Neuron (in vitro differentiated cells): Measurements from ENCODE around the gene LITAF.

Experiments
- H2AFZ ChIP-seq: one replicate; pipeline ENCODE4 v1.6.1; 2013; ENCODE audit warnings: low read depth, mild to moderate bottlenecking, inconsistent platforms, low read length, moderate library complexity
- H3K27me3 ChIP-seq: one replicate; pipeline ENCODE4 v1.6.1; 2013; ENCODE audit warnings: low read length; ENCODE audit not compliant: insufficient read depth
- H3K36me3 ChIP-seq: one replicate; pipeline ENCODE4 v1.6.1; 2013; ENCODE audit warnings: low read length; ENCODE audit not compliant: insufficient read depth
- H3K4me1 ChIP-seq: one replicate; pipeline ENCODE4 v1.6.1; 2013; ENCODE audit warnings: low read length; ENCODE audit not compliant: insufficient read depth
- H3K4me3 ChIP-seq: 2 replicates; pipeline ENCODE4 v1.5.1; 2013; ENCODE audit warnings: mild to moderate bottlenecking, low read length, moderate library complexity
- H3K9me3 ChIP-seq: one replicate; pipeline ENCODE4 v1.6.1; 2013; ENCODE audit warnings: low read length

LITAF gene

DNA sequence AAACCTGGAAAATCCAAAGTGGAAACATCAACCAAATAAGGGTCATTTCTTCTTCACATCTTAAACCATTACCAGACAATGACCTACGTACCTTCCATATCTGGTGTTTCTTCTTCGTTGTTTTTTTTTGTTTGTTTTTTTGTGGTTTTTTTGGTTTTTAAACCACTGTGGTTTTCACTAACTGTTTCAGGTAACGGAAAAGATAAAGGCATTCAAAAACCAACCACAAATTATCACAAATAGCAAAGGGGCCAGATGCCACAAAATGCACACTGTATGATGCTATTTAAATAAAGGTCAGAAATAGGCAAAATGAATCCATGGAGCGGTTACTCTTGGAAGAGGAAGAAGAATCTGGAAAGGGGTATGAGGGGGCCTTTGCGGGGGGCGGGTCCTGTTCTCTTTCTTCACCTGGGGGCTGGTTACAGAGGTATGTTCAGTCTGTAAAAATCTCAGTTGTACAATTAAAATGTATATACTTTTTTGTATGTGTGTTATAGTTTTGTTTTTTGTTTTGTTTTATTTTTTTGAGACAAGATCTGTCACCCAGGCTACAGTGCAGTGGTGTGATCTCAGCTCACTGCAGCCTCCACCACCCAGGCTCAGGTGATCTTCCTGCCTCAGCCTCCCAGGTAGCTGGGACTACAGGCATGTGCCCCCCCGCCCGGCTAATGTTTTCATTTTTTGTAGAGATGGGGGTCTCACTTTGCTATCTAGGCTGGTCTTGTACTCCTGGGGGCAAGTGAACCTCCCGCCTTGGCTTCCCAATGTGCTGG is 29.6 kb downstream of the LITAF start:
- Histone ChIP-seq H3K9me3 (peaks cover 8% of the 10 kb centered on the region), H3K27me3 (no peaks in the 10 kb centered on the region), H3K36me3 (peaks cover 11% of the 10 kb centered on the region), H3K4me3 (no peak overlapping the region), H2AFZ (no peak overlapping the region), H3K4me1 (peaks cover 5% of the 10 kb centered on the region)

GRCh38 chr16:11556214-11556819 is 30.4 kb downstream of the LITAF start:
- H3K9me3 ChIP-seq, result peaks cover 8% of the 10 kb centered on the region
- no peak overlapping the region for H2AFZ ChIP-seq
- peaks cover 12% of the 10 kb centered on the region for H3K36me3 ChIP-seq
- H3K4me3 ChIP-seq, result no peak overlapping the region
- H3K27me3 ChIP-seq, result no peaks in the 10 kb centered on the region
- H3K4me1 ChIP-seq, result peaks cover 5% of the 10 kb centered on the region

- peaks cover 20% of the 10 kb centered on the region for H3K36me3 ChIP-seq
- no peak overlapping the region for H2AFZ ChIP-seq
- H3K27me3 ChIP-seq, result no peaks in the 10 kb centered on the region
- H3K9me3 ChIP-seq, result peaks cover 14% of the 10 kb centered on the region
- H3K4me1 ChIP-seq, result no peaks in the 10 kb centered on the region
- no peak overlapping the region for H3K4me3 ChIP-seq
Observed at GRCh38 chr16:11554053-11554452, 32.7 kb downstream of the LITAF start.

DNA sequence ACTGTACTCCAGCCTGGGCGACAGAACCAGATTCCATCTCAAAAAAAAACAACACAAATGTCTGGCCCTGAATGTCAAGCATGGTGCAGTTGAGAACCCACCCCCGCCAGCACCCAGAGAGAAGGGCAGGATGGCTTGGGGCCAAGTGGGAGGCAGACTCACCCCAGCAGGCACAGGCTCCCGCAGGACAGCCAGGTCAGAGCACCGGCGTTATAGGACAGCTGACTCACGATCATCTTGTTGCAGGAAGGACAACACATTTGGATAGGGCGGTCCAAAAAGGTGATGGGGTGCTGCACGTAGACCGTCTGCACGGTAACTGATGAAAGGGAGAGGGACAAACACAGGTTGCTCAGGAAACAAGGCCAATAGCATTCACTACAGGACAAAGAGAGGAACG is 33.3 kb downstream of the LITAF start:
- Histone ChIP-seq H2AFZ (no peak overlapping the region), H3K27me3 (no peaks in the 10 kb centered on the region), H3K4me3 (no peak overlapping the region), H3K36me3 (peaks cover 20% of the 10 kb centered on the region), H3K9me3 (peaks cover 15% of the 10 kb centered on the region), H3K4me1 (no peaks in the 10 kb centered on the region)

DNA sequence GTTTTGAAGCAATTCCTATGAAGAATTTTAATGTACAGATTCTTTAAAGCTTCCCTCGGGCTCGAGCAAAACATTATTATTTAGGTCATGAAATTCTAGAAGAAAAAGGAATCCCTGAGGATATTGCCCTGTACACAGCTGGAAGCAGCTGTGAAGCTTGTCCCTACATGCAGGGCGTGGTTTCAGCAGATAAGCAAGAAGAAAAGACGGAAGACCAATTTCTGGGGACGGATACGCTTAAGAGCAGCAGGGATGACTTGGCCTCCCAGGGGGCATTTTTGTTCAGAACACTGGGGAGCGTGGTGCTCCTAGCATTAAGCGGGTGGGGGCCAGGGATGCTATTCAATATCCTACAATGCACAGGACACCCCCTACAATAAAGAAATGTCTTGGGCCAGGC is 34.3 kb downstream of the LITAF start:
- Histone ChIP-seq H3K4me1 (peaks cover 8% of the 10 kb centered on the region), H3K9me3 (peaks cover 15% of the 10 kb centered on the region), H3K27me3 (no peaks in the 10 kb centered on the region), H3K4me3 (no peak overlapping the region), H2AFZ (no peak overlapping the region), H3K36me3 (peaks cover 20% of the 10 kb centered on the region)

- Histone ChIP-seq H3K4me1 (peaks cover 14% of the 10 kb centered on the region), H3K27me3 (no peaks in the 10 kb centered on the region), H2AFZ (no peak overlapping the region), H3K4me3 (no peak overlapping the region), H3K9me3 (peaks cover 15% of the 10 kb centered on the region), H3K36me3 (peaks cover 20% of the 10 kb centered on the region)
Observed at GRCh38 chr16:11551842-11552241, 34.9 kb downstream of the LITAF start.

DNA sequence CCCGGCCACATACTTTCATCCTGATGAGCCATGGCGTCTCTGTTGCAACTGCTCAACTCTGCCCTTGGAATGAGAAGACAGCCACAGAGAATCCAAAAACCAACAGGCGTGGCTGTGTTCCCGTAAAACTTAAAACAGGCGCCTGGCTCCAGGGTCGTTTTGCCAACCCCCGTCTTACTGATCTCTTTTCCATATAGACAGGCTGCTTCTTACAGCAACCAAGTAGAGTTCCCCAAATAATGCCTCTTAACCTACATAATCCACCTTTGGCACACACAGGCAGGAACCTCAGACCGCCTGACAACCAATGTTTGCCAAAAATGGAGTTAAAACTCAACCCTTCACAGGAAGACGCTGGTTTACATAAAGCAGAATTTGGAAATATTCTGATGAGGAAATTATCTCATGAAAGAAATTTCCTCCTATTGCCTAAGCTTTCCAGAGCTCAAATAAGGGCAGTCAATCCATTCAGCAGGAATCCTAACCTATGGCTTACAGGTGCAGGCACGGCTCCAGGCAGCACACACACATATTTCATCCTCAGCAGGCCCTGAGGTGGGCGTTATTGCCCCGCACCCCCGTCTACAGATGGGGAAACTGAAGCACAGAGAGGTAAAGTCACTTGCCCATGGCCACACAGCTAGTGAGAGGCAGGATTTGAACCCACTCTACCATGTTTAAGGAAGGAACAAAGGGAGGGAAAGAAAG is 35.8 kb downstream of the LITAF start:
- no peak overlapping the region for H3K4me3 ChIP-seq
- peaks cover 14% of the 10 kb centered on the region for H3K36me3 ChIP-seq
- peaks cover 9% of the 10 kb centered on the region for H3K9me3 ChIP-seq
- peaks cover 17% of the 10 kb centered on the region for H3K4me1 ChIP-seq
- H2AFZ ChIP-seq, result no peak overlapping the region
- H3K27me3 ChIP-seq, result no peaks in the 10 kb centered on the region

- Histone ChIP-seq H3K36me3 (peaks cover 9% of the 10 kb centered on the region), H3K4me3 (no peak overlapping the region), H2AFZ (no peak overlapping the region), H3K27me3 (no peaks in the 10 kb centered on the region), H3K9me3 (peaks cover 7% of the 10 kb centered on the region), H3K4me1 (peaks cover 26% of the 10 kb centered on the region)
Observed at GRCh38 chr16:11547118-11547916, 39.4 kb downstream of the LITAF start.

GRCh38 chr16:11546608-11547061 is 40.1 kb downstream of the LITAF start:
- Histone ChIP-seq H3K4me1 (peaks cover 26% of the 10 kb centered on the region), H3K4me3 (no peak overlapping the region)

GRCh38 chr16:11543661-11544393 is 42.9 kb downstream of the LITAF start:
- peaks cover 26% of the 10 kb centered on the region for H3K4me1 ChIP-seq
- H3K27me3 ChIP-seq, result no peaks in the 10 kb centered on the region
- H2AFZ ChIP-seq, result no peak overlapping the region
- H3K36me3 ChIP-seq, result no peaks in the 10 kb centered on the region
- H3K9me3 ChIP-seq, result no peaks in the 10 kb centered on the region
- no peak overlapping the region for H3K4me3 ChIP-seq

More at GRCh38 chr16:11546608-11547061, 40.1 kb downstream of the LITAF start:
- H2AFZ ChIP-seq, result no peak overlapping the region
- H3K36me3 ChIP-seq, result peaks cover 9% of the 10 kb centered on the region
- H3K9me3 ChIP-seq, result peaks cover 7% of the 10 kb centered on the region
- H3K27me3 ChIP-seq, result no peaks in the 10 kb centered on the region

DNA sequence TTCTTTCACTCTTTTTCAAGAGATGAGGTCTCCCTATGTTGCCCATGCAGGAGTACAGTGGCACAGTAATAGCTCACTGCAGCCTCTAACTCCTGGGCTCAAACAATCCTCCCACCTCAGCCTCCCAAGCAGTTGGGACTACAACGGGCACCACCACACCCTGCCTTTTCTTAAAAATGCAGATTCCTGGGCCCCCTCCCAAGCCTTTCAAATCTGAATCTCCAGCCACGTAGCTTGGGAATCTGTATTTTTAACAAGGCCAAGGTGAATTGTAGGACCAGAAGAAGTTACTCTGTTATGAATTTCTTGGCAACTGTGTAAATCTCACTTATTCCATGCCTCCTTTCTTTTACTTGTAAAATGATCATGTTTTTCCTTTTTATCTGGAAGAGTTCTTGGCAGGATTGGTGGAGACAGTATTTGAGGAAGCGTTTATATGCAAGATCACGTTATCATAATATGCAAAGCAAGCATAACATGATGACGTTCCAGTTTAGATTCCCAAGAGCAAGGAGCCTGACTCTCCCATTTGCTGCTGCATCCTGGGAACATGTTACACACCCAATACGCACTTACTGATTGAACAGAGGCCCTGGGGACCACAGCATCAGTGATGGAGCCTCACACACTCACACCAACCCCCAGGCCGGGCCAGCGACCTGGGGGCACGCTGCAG is 44.5 kb downstream of the LITAF start:
- H3K27me3 ChIP-seq, result no peaks in the 10 kb centered on the region
- H2AFZ ChIP-seq, result no peak overlapping the region
- H3K36me3 ChIP-seq, result no peaks in the 10 kb centered on the region
- H3K4me1 ChIP-seq, result peaks cover 16% of the 10 kb centered on the region
- no peaks in the 10 kb centered on the region for H3K9me3 ChIP-seq
- no peak overlapping the region for H3K4me3 ChIP-seq

DNA sequence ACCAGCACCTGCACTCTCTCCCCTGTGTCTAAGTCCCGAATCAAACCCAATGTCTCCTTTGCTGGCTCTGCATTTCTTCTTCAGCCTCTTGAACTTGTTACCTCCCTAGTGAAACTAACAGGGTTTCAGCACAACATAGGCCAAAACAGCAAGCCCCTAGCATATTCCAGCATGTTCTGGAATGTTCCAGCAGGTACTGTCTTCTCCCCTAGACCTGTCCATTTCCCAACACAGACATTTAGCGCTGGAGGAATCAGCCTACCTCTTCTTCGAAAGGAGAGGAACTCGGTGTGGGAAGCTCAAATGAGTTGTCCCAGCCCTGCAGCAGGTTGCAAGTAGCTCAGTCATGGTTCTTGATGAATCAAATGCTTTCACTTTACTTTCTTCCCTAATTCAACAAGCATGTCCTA is 47.1 kb downstream of the LITAF start:
- Histone ChIP-seq H3K9me3 (no peaks in the 10 kb centered on the region), H2AFZ (no peak overlapping the region), H3K36me3 (no peaks in the 10 kb centered on the region), H3K27me3 (peaks cover 7% of the 10 kb centered on the region), H3K4me3 (no peak overlapping the region), H3K4me1 (peaks cover 9% of the 10 kb centered on the region)
